Measurements from ENCODE around the gene MYOZ1. TPM values are rescaled to one million over a fixed set of nuclear protein-coding genes. Genes with fewer than 3 reads are reported as not detected.

Gene MYOZ1
- total and polyA plus RNA-seq, 9 donors, result 0.25 to 6.1 (median 1.1) TPM; not detected in 1

GRCh38 chr10:73644015-73644743 lies 2.9 kb upstream of the MYOZ1 start:
- Histone ChIP-seq H3K27ac (no peak overlapping the region), H3K9me3 (no peaks in the 10 kb centered on the region), H3K4me3 (no peak overlapping the region), H3K27me3 (no peaks in the 10 kb centered on the region), H3K4me1 (ENCODE audit: insufficient read depth) (no peaks in the 10 kb centered on the region), H3K36me3 (no peaks in the 10 kb centered on the region)
- no peak for TF ChIP-seq EP300 (IDR thresholded peaks at IDR 0.05)
- peak; percentile 82 to 89 (median 84) for TF ChIP-seq CTCF (IDR thresholded peaks at IDR 0.05)
- 16 to 21% (median 18%) methylated on average over 5 of the region's 5 CpGs for WGBS, 3 donors
- peak; percentile 50 to 66 (median 53) for DNase-seq
- intact Hi-C loops (cut with DNase I), result loop anchor here in 3 of 4 donors (1.0 to 2.0 kb wide), 3 partner anchors 113 to 117 kb away; no protein-coding TSS in a partner anchor

GRCh38 chr10:73643362-73643761 lies 2.1 kb upstream of the MYOZ1 start:
- intact Hi-C loops (cut with DNase I), result no loop called here
- Histone ChIP-seq H3K9me3 (no peaks in the 10 kb centered on the region), H3K27me3 (no peaks in the 10 kb centered on the region), H3K4me1 (ENCODE audit: insufficient read depth) (no peaks in the 10 kb centered on the region), H3K27ac (no peak overlapping the region), H3K36me3 (no peaks in the 10 kb centered on the region), H3K4me3 (no peak overlapping the region)
- 86 to 98% (median 91%) methylated on average over 2 of the region's 2 CpGs for WGBS, 3 donors
- DNase-seq, result no peak
- TF ChIP-seq EP300 (IDR thresholded peaks at IDR 0.05) (no peak), POLR2A (IDR thresholded peaks at IDR 0.05) (no peak), CTCF (IDR thresholded peaks at IDR 0.05) (no peak)

- intact Hi-C loops (cut with DNase I), result no loop called here
Observed at GRCh38 chr10:73639286-73639685, 2.0 kb downstream of the MYOZ1 start.

GRCh38 chr10:73635781-73636180 lies 5.5 kb downstream of the MYOZ1 start:
- H3K36me3 ChIP-seq, result no peaks in the 10 kb centered on the region
- intact Hi-C loops (cut with DNase I), result no loop called here
- 47 to 65% (median 59%) methylated on average over 1 of the region's 1 CpG for WGBS, 3 donors

More at GRCh38 chr10:73639286-73639685, 2.0 kb downstream of the MYOZ1 start:
- Histone ChIP-seq H3K27ac (no peak overlapping the region), H3K36me3 (no peaks in the 10 kb centered on the region), H3K4me1 (ENCODE audit: insufficient read depth) (no peaks in the 10 kb centered on the region), H3K27me3 (no peaks in the 10 kb centered on the region), H3K9me3 (no peaks in the 10 kb centered on the region), H3K4me3 (no peak overlapping the region)
- no peak for DNase-seq
- 76 to 83% (median 79%) methylated on average over 3 of the region's 3 CpGs for WGBS, 3 donors
- TF ChIP-seq CTCF (IDR thresholded peaks at IDR 0.05), result no peak
- TF ChIP-seq POLR2A (IDR thresholded peaks at IDR 0.05), result no peak

More at GRCh38 chr10:73635781-73636180, 5.5 kb downstream of the MYOZ1 start:
- Histone ChIP-seq H3K27me3 (no peaks in the 10 kb centered on the region), H3K4me3 (no peak overlapping the region), H3K27ac (no peak overlapping the region), H3K9me3 (no peaks in the 10 kb centered on the region), H3K4me1 (ENCODE audit: insufficient read depth) (no peaks in the 10 kb centered on the region)
- no peak for TF ChIP-seq POLR2A (IDR thresholded peaks at IDR 0.05)
- no peak for TF ChIP-seq CTCF (IDR thresholded peaks at IDR 0.05)
- TF ChIP-seq EP300 (IDR thresholded peaks at IDR 0.05), result no peak
- DNase-seq, result no peak
